NT2/D1 (cell line): Measurements from ENCODE around the gene CCNE1.
A peak's percentile ranks its signal among the peaks of the same experiment; 100 is the strongest.

Experiments
- DNase-seq: peaks from one replicate; pipeline ENCODE4 v3.0.0-alpha.2; 2011; ENCODE audit warnings: low read depth, low spot score
- H3K27me3 ChIP-seq: 2 replicates; pipeline ENCODE4 v1.6.0; 2011; ENCODE audit warnings: mild to moderate bottlenecking; ENCODE audit not compliant: insufficient read length, insufficient read depth
- H3K36me3 ChIP-seq: 2 replicates; pipeline ENCODE4 v1.6.1; 2011; ENCODE audit warnings: mild to moderate bottlenecking, low read length, mixed read lengths; ENCODE audit not compliant: insufficient read depth, insufficient read length
- H3K4me1 ChIP-seq: 2 replicates; pipeline ENCODE4 v1.5.1; 2011; ENCODE audit not compliant: insufficient read depth, insufficient read length
- H3K4me3 ChIP-seq: 2 replicates; pipeline ENCODE4 v1.5.1; 2011; ENCODE audit warnings: low read depth; ENCODE audit not compliant: insufficient read length
- H3K9ac ChIP-seq: 2 replicates; pipeline ENCODE4 v1.6.0; 2011; ENCODE audit warnings: low read depth; ENCODE audit not compliant: insufficient read length
- H3K9me3 ChIP-seq: 2 replicates; pipeline ENCODE4 v1.5.1; 2011; ENCODE audit warnings: mild to moderate bottlenecking, low read length; ENCODE audit not compliant: insufficient read depth
- SUZ12 ChIP-seq: IDR thresholded peaks from 2 replicates; pipeline ENCODE4 v1.6.1; 2011; ENCODE audit not compliant: insufficient read length, insufficient read depth; ENCODE audit errors: extremely low read depth
- YY1 ChIP-seq: IDR thresholded peaks from 2 replicates; pipeline ENCODE4 v1.6.1; 2011; ENCODE audit not compliant: insufficient read length, insufficient read depth
- ZNF274 ChIP-seq: IDR thresholded peaks from 2 replicates; pipeline ENCODE4 v1.6.1; 2011; ENCODE audit warnings: mild to moderate bottlenecking, low read depth, low read length

CCNE1 gene

GRCh38 chr19:29770648-29771047 lies 41.1 kb upstream of the CCNE1 start:
- Histone ChIP-seq H3K4me1 (peaks cover 2% of the 10 kb centered on the region), H3K27me3 (no peaks in the 10 kb centered on the region), H3K4me3 (no peak overlapping the region), H3K9me3 (no peaks in the 10 kb centered on the region), H3K36me3 (no peaks in the 10 kb centered on the region), H3K9ac (no peak overlapping the region)
- no peak for DNase-seq
- TF ChIP-seq SUZ12 = no peak

DNA sequence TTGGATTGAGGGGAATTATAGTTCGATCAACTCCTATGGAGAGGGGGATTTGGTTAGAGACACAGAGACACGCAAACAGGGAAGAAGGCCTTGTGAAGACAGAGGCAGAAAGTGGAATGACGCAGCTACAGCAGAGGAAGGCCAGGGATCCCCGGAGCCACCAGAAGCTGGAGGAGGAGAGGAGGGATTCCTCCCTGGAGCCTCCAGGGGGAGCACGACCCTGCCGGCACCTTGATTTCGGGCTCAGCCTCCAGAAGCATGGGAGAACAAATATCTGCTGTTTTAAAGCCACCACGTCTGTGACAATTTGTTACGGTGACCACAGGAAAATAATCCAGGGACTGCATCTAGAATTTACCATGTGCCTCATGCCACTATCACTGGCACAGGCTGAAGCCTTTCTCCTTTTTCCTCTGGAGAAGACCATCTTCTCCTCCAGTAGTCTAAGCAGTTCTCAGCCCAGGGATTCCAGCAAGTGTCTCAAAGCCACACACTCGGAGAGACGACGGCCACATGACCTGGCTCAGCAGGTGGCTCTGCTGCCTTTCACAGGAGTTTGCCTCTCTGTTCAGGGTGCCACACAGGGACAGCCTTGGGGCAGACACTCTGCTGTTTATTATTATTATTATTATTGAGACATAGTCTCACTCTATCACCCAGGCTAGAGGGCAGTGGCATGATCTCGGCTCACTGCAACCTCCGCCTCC lies 39.9 kb upstream of the CCNE1 start:
- Histone ChIP-seq H3K4me3 (no peak overlapping the region), H3K27me3 (no peaks in the 10 kb centered on the region), H3K9ac (no peak overlapping the region), H3K36me3 (no peaks in the 10 kb centered on the region), H3K4me1 (peaks cover 2% of the 10 kb centered on the region), H3K9me3 (no peaks in the 10 kb centered on the region)
- TF ChIP-seq ZNF274 (no peak), YY1 (no peak), SUZ12 (no peak)
- DNase-seq = peak; percentile 43

DNA sequence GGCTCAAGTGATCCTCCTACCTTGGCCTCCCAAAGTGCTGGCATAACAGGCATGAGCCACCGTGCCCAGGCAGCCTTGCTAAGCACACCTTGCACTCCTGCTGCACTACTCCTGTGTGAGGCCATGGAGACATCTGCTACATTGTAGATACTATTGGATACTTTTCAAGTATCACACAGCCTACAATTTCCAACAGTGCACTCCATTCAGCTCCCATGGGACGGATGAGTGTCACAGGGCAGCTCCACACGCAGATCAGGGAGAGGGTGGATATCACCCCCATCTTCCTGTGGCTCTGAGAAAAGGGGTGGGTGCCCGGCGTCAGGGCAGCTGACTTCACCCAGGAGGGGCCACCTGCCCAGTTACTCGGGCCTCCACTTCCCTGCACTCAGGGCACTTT lies 39.1 kb upstream of the CCNE1 start:
- H3K27me3 ChIP-seq = no peaks in the 10 kb centered on the region
- H3K9me3 ChIP-seq = no peaks in the 10 kb centered on the region
- TF ChIP-seq SUZ12 (no peak), ZNF274 (no peak), YY1 (no peak)
- H3K4me3 ChIP-seq = no peak overlapping the region
- H3K9ac ChIP-seq = no peak overlapping the region
- peaks cover 2% of the 10 kb centered on the region for H3K4me1 ChIP-seq
- no peaks in the 10 kb centered on the region for H3K36me3 ChIP-seq
- DNase-seq = no peak

DNA sequence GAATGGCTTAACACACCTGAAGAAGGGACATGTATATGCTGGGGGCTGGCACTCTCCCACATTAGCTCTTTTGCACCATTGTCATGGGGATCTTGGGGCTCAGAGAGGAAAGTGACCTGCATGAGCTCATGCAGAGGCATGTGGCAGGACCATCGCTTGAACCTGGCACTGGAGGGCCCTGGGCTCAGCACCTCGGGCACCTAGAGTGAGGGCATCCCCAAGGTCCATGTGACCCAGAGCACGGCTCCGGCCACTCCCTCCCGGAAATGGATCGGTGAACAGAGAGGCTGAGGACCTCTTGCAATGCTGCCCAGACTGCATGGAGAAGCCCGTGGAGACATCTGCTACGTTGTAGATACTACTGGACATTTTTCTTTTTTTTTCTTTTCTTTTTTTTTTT lies 38.6 kb upstream of the CCNE1 start:
- no peaks in the 10 kb centered on the region for H3K9me3 ChIP-seq
- H3K4me3 ChIP-seq = no peak overlapping the region
- DNase-seq = no peak
- no peaks in the 10 kb centered on the region for H3K36me3 ChIP-seq
- H3K27me3 ChIP-seq = no peaks in the 10 kb centered on the region
- peaks cover 2% of the 10 kb centered on the region for H3K4me1 ChIP-seq
- TF ChIP-seq SUZ12 = no peak
- TF ChIP-seq ZNF274 = no peak
- TF ChIP-seq YY1 = no peak
- H3K9ac ChIP-seq = no peak overlapping the region

DNA sequence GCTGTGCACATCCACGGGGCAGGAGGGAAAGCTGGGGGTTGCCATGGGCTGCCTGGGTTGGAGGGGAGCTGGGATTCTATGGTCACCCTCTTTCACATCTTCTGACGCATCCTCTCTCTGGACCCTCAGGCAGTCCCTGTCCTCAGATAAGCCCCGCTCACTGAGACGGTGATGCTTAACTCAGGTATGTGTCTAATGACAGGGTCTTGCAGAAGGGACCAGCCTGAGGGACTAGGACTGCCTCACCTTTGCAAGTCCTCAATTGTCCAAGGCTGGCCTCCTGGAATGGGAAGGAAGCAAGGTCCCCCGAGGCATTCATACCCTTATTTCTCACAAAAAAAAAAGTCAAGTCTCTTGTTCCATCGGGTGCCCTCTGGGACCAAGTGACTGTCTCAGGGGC lies 37.7 kb upstream of the CCNE1 start:
- no peaks in the 10 kb centered on the region for H3K27me3 ChIP-seq

DNA sequence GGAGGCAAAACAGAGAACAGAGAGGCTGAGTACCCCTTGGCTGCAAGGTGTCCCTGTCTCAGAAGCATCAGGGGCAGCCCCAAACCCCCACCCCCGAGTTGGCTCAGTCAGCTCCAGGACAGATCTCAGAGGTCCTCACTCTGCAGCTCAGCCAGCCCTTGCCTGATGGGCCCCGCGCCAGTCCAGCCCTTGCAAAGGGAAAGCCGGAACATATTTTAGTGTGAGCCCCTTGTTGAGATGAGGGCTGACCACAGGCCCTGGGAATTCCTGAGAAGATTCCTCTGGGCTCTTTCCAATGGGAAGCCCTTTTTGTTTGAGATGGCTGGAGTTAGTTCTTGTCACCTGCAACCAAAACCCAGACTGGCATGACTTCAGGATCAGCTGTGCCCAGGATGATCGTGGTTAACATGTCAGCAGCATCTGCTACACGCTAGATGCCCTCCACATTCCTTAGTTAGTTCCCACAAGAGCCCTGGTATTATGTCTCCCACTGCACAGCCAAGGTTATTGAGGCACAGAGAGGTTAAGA lies 33.9 kb upstream of the CCNE1 start:
- no peaks in the 10 kb centered on the region for H3K9me3 ChIP-seq
- no peak for TF ChIP-seq ZNF274
- no peaks in the 10 kb centered on the region for H3K27me3 ChIP-seq
- H3K4me3 ChIP-seq = no peak overlapping the region
- DNase-seq = no peak
- no peak overlapping the region for H3K9ac ChIP-seq
- no peaks in the 10 kb centered on the region for H3K36me3 ChIP-seq
- H3K4me1 ChIP-seq = peaks cover 2% of the 10 kb centered on the region

More for the DNA sequence above, 37.7 kb upstream of the CCNE1 start:
- H3K4me3 ChIP-seq = no peak overlapping the region
- no peak for TF ChIP-seq ZNF274
- no peak for DNase-seq
- no peaks in the 10 kb centered on the region for H3K36me3 ChIP-seq
- H3K9me3 ChIP-seq = no peaks in the 10 kb centered on the region
- H3K9ac ChIP-seq = no peak overlapping the region
- peaks cover 2% of the 10 kb centered on the region for H3K4me1 ChIP-seq

GRCh38 chr19:29779921-29780320 lies 31.9 kb upstream of the CCNE1 start:
- no peaks in the 10 kb centered on the region for H3K36me3 ChIP-seq
- no peak for TF ChIP-seq ZNF274
- no peak for TF ChIP-seq SUZ12
- TF ChIP-seq YY1 = no peak
- no peaks in the 10 kb centered on the region for H3K4me1 ChIP-seq
- H3K27me3 ChIP-seq = no peaks in the 10 kb centered on the region
- H3K9me3 ChIP-seq = no peaks in the 10 kb centered on the region
- no peak for DNase-seq
- no peak overlapping the region for H3K4me3 ChIP-seq
- H3K9ac ChIP-seq = no peak overlapping the region
